HG02623 (cell line): ENCODE results near the gene EGF.
"Not testable (repeated sequence)": the region's sequence is repeated elsewhere in the genome, so short reads cannot be mapped to it uniquely, and the experiment has no call there.

Source experiments
- ATAC-seq: cut with Tn5 transposase; IDR thresholded peaks from one replicate; pipeline ENCODE4 v1.9.1; 2021; ENCODE audit warnings: moderate library complexity; ENCODE audit not compliant: unreplicated experiment

The EGF gene

GRCh38 chr4:110022457-110022856, 109.8 kb downstream of the EGF start:
- ATAC-seq = no peak

DNA sequence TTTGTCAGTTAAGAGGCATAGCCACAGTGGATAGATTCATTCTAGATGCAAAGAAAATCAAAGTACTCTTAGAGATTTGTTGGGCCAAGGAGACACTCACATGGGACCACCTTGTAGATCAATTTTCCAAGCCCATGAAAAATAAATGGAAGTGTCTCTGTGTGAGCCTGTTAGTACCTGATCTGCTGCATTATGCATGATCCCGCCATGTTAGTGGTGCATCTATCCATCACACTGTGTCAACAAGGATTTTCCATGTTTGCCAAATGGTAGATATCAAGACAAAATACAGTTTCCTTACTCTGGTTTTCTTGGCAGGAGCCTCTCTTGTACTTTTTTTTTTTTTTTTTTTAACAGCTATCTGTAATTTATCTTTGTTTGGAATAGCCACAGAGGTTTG, 112.4 kb downstream of the EGF start:
- no peak for ATAC-seq

- ATAC-seq = no peak
These were observed 113.0 kb downstream of the EGF start for GRCh38 chr4:110025718-110026117.

DNA sequence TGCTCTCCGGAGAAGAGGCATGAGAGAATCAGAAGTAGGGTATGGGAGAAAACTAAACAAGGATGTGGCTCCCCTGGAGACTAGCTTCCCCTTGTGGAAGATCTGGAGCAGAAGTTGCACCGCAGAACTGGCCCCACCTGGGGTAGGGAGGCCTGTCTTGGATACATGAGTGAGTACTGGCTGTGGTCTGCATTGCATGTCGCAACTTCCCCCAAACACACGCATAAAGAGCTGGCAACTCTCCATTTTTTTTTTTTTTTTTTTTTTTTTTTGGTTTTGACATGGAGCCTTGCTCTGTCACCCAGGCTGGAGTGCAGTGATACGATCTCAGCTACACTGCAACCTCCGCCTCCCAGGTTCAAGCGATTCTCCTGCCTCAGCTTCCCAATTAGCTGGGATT, 119.9 kb downstream of the EGF start:
- ATAC-seq = no peak

- ATAC-seq = peak; percentile 3
These were observed 120.8 kb downstream of the EGF start for GRCh38 chr4:110033355-110034025.

DNA sequence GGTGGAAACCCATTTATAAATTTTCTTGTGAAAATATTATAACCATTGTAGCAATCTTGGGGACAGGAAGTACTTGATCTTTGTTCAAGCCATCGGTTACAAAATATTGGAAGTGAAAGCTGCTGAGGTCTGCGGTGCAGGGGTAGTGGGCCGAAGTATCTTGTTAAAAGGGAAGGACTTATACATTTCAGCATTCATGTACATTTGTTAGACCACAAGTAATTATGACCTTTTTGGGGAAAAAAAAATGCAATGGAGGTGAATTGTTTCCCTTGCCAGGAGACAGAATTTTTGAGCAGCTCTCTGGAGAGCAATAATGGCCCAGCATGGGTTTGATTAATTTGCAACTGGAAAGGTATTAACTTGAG, 121.3 kb downstream of the EGF start:
- peak; percentile 98 for ATAC-seq

DNA sequence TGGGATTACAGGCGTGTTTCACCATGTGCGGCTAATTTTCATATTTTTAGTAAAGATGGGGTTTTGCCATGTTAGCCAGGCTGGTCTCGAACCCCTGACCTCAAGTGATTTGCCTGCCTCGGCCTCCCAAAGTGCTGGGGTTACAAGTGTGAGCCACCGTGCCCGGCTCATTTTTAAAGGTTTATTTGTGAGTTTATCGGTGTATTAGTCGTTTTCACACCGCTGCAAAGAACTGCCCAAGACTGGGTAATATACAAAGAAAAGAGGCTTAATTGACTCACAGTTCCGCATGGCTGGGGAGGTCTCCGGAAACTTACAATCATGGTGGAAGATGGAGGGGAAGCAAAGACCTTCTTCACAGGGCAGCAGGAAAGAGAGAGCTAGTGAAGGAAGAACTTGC, 126.5 kb downstream of the EGF start:
- not testable (repeated sequence) for ATAC-seq

- no peak for ATAC-seq
These were observed 129.1 kb downstream of the EGF start for GRCh38 chr4:110041735-110042134.

DNA sequence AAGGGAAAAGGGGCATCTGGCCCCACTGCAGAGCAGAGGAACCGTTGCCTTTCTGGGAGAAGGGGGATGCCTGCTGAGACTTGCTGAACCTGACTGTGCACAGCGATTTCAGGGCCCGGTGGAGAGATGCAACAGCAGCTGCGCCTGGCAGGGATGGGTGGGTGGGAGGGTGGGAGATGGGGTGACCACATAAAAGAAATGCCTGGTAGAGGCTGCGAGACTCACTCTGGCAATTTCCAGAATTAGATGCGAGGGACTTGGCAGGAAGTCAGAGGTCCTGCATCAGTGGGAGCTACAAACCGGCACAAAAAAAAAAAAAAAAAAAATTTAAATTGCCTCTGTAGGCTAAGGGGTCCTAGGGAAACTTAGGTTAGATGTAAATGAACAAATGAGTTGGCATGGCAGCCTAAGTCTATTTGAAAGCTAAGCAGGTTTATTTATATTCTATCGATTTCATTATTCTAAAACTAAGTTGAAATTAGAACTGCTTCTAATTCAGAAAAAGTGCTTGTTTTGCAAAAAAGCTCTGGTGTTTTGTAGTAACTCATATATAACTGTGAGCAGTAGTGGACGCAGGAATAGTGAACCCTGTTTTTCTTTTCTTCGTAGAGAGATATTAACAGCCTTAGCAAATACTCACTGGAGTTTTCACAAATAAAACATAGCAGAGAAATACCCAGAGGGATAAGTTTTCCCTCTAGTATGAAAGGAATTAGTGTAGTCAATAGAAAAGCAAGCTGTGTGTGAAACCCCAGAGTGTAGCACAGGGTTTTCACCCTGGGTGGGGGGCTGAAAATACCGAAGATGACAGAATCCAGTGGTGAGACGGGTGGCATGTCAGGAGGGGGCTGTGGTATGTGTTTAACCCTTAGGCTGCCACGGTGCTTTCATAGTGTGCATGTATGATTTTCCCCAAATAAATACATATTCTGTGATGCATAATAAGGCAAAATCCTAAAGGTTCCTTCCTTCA, 130.1 kb downstream of the EGF start:
- no peak for ATAC-seq

DNA sequence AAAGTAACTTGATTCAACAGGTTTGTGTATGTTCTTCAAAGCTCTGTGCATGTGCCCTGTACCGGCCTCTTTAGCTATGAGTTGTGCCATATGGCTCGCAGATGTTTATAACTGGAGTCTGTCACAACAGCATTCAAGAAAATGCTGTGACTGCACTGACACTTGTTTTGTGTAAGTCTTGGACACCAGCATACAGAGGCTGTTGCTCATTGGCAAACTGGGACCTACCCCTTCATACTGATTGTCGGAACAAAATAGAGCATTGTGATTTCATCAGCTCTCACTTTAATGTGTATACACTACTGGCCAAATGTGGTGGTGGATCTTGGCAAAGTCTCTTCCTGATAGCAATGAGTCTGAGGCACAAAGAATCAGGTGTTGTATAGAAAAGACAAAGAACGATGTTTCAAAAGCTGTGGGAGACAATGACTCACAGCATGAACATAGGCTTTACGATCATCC, 133.9 kb downstream of the EGF start:
- no peak for ATAC-seq

DNA sequence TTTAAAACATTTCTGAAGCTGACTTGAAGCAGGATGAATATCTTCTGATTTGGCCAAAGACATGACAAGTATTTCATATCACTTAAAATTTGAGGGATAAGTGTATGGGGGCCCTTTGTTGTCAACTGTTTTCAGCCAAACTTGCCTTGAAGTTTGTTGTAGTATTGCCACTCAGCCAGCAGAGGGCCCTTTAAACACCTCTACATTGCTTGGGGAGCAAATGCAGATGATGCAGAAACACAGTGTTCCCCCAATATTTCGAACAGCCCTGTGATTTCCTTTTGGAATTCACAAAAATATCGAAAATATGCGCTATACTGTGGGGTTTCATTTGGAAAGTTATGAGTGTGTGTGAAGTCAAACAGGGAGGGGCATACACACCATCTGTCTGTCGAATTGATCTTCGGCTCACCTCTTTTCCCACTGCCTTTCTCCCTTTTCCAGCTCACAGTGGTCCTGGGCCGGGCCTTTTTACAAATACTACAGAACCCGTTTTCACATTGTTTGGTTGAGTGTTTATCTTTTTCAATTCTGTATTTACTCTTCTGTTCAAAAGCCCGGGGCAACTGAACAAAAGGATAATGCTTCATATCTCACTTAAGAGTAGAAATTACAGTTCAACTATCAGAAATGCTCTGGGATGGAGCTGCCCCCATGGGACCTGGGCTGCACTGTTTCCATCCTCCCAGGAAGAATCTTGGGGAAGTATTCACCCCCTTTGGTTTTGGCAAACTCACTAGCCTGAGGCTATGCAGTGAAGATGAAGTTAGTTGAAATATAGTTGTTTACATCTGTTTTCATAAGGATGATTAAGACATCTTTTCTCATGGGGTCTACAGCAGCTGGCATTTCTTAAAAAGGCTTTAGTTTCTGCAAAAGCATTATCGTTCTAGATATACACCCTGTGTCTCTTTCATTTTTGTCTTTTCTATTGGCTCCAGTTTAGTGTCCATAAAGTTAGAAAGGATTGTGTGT, 137.6 kb downstream of the EGF start:
- no peak for ATAC-seq

DNA sequence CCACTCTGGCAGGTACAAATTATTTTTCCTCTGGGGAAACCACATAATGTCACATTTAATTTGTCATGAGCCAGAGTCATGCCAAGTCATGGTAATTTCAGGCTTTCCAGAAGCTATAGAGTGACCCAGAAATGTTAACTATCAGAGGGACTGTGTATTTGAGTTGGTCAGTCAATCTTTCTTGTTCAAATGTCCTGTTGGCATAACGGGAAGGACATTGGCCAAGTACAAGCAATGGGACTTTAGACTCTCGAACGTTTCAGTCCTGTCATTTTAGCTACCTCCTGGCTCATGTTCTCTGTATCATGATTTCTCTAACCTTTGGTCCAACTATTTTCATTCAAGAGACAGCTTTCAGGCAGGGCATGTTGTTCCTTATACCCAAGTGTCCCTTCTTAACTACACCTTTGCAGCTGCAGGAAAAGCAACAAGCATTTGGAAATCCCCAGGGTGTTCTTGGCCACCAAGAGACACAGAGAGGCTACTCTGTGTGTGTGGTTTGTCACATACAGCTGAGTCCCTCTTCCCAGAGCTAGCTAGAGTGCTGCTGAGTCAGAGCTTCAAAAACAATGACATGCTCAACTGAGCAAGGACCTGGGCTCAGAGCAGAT, 142.6 kb downstream of the EGF start:
- ATAC-seq = peak; percentile 85

GRCh38 chr4:110058677-110059076, 146.0 kb downstream of the EGF start:
- ATAC-seq = no peak

- peak; percentile 65 for ATAC-seq
These were observed 147.0 kb downstream of the EGF start for GRCh38 chr4:110059556-110060191.

DNA sequence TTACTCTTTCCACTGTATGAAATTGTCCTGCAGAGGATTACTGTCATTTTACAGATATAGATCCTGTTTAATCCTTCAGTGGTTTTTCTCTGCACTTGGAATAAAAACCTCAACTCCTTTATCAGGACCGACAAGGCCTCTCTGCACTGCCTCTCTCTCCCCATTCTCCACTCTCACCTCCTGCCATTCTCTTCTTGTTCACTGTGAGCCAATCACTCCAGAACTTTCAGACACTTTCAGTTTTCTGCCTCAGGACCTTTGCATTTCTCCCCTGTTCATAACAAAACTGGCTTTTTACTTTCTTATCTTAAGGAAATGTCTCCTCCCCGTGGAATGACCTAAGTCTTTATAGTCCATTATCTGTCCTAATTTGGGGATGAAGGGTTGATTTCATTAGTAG, 148.4 kb downstream of the EGF start:
- ATAC-seq = no peak
